HG02610 (cell line): Measurements from ENCODE around the gene TMEM121.
"Not testable (repeated sequence)": the region's sequence is repeated elsewhere in the genome, so short reads cannot be mapped to it uniquely, and the experiment has no call there.

Experiments used
- ATAC-seq: cut with Tn5 transposase; IDR thresholded peaks from one replicate; pipeline ENCODE4 v1.9.1; 2021; ENCODE audit warnings: mild to moderate bottlenecking, moderate library complexity; ENCODE audit not compliant: unreplicated experiment

Gene TMEM121

GRCh38 chr14:105541218-105541875 lies 15.0 kb downstream of the TMEM121 start:
- no peak for ATAC-seq

- not testable (repeated sequence) for ATAC-seq
These were observed 19.3 kb downstream of the TMEM121 start for GRCh38 chr14:105545676-105546075.

GRCh38 chr14:105546410-105546809 lies 20.0 kb downstream of the TMEM121 start:
- ATAC-seq: not testable (repeated sequence)

- ATAC-seq: not testable (repeated sequence)
These were observed 20.7 kb downstream of the TMEM121 start for GRCh38 chr14:105547072-105547471.

GRCh38 chr14:105547741-105548169 lies 21.4 kb downstream of the TMEM121 start:
- no peak for ATAC-seq

- ATAC-seq: no peak
These were observed 23.1 kb downstream of the TMEM121 start for GRCh38 chr14:105549481-105549880.

GRCh38 chr14:105554022-105554421 lies 27.6 kb downstream of the TMEM121 start:
- no peak for ATAC-seq

GRCh38 chr14:105554523-105554922 lies 28.1 kb downstream of the TMEM121 start:
- ATAC-seq: no peak

- ATAC-seq: not testable (repeated sequence)
These were observed 31.3 kb downstream of the TMEM121 start for GRCh38 chr14:105557671-105558070.

- not testable (repeated sequence) for ATAC-seq
These were observed 32.2 kb downstream of the TMEM121 start for GRCh38 chr14:105558449-105559154.

GRCh38 chr14:105559384-105560047 lies 33.1 kb downstream of the TMEM121 start:
- ATAC-seq: peak; percentile 35

GRCh38 chr14:105560048-105560669 lies 33.8 kb downstream of the TMEM121 start:
- ATAC-seq: peak; percentile 55

- not testable (repeated sequence) for ATAC-seq
These were observed 35.0 kb downstream of the TMEM121 start for GRCh38 chr14:105561345-105561744.

GRCh38 chr14:105562713-105563346 lies 36.4 kb downstream of the TMEM121 start:
- ATAC-seq: no peak

- no peak for ATAC-seq
These were observed 37.0 kb downstream of the TMEM121 start for GRCh38 chr14:105563347-105563737.

- ATAC-seq: not testable (repeated sequence)
These were observed 38.2 kb downstream of the TMEM121 start for GRCh38 chr14:105564536-105564935.

- not testable (repeated sequence) for ATAC-seq
These were observed 39.0 kb downstream of the TMEM121 start for GRCh38 chr14:105565185-105565919.

- ATAC-seq: peak; percentile 44
These were observed 40.1 kb downstream of the TMEM121 start for GRCh38 chr14:105566248-105567163.
